Endothelial cell (in vitro differentiated cells): ENCODE results near the gene RAMP3. TPM values are rescaled to one million over a fixed set of nuclear protein-coding genes. Genes with fewer than 3 reads are reported as not detected.

Experiments used
- DNase-seq: peaks from one replicate; pipeline ENCODE4 v3.0.0; 2021; ENCODE audit warnings: low spot score
- H3K27ac Mint-ChIP-seq: one replicate; pipeline ENCODE4 v1.8.0; 2021; ENCODE audit warnings: mixed read lengths, inconsistent platforms; ENCODE audit not compliant: unreplicated experiment
- H3K27me3 Mint-ChIP-seq: one replicate; pipeline ENCODE4 v1.8.0; 2021; ENCODE audit warnings: mild to moderate bottlenecking, moderate library complexity, mixed read lengths, inconsistent platforms; ENCODE audit not compliant: unreplicated experiment
- H3K36me3 Mint-ChIP-seq: one replicate; pipeline ENCODE4 v1.8.0; 2021; ENCODE audit warnings: mild to moderate bottlenecking, low read depth, mixed read lengths, inconsistent platforms; ENCODE audit not compliant: unreplicated experiment
- H3K4me1 Mint-ChIP-seq: one replicate; pipeline ENCODE4 v1.8.0; 2021; ENCODE audit warnings: mild to moderate bottlenecking, mixed read lengths, inconsistent platforms; ENCODE audit not compliant: unreplicated experiment
- H3K4me3 Mint-ChIP-seq: one replicate; pipeline ENCODE4 v1.8.0; 2021; ENCODE audit warnings: mild to moderate bottlenecking, mixed read lengths, inconsistent platforms; ENCODE audit not compliant: unreplicated experiment
- H3K9me3 Mint-ChIP-seq: one replicate; pipeline ENCODE4 v1.8.0; 2021; ENCODE audit warnings: mixed read lengths, inconsistent platforms; ENCODE audit not compliant: unreplicated experiment
- CTCF ChIP-seq: fragments of 200-600 bp; sonication (generic); IDR thresholded peaks from one replicate; pipeline ENCODE4 v1.5.0; 2021; ENCODE audit warnings: antibody characterized with exemption; ENCODE audit not compliant: unreplicated experiment
- total RNA-seq: library from RNA; stranded (reverse); fragmentation: NEBNext Ultra II Directional; extraction: Animal tissue kit (Norgen Biotek cat#: 25700); gene quantifications from one replicate; pipeline ENCODE4 v1.2.1, GENCODE V29; 2021; ENCODE audit not compliant: unreplicated experiment

RAMP3 gene
- total RNA-seq, 1 donor from 2014 or later = 0.62 TPM

- Mint-ChIP-seq H3K4me3 (no peak overlapping the region), H3K27me3 (peaks cover 4% of the 10 kb centered on the region), H3K9me3 (peaks cover 11% of the 10 kb centered on the region), H3K27ac (no peak overlapping the region), H3K4me1 (peaks cover 9% of the 10 kb centered on the region), H3K36me3 (peaks cover 4% of the 10 kb centered on the region)
- DNase-seq = no peak
- TF ChIP-seq CTCF = no peak
Measured at GRCh38 chr7:45189151-45189970, 31.8 kb downstream of the RAMP3 start.

- no peak for DNase-seq
- Mint-ChIP-seq H3K9me3 (peaks cover 11% of the 10 kb centered on the region), H3K27me3 (peaks cover 6% of the 10 kb centered on the region), H3K4me1 (peaks cover 9% of the 10 kb centered on the region), H3K4me3 (no peak overlapping the region), H3K36me3 (peaks cover 4% of the 10 kb centered on the region), H3K27ac (no peak overlapping the region)
- no peak for TF ChIP-seq CTCF
Measured at GRCh38 chr7:45190406-45191165, 33.0 kb downstream of the RAMP3 start.

- Mint-ChIP-seq H3K4me1 (peaks cover 9% of the 10 kb centered on the region), H3K27me3 (peaks cover 6% of the 10 kb centered on the region), H3K4me3 (peak overlapping the region; percentile 24), H3K36me3 (peaks cover 4% of the 10 kb centered on the region), H3K27ac (no peak overlapping the region), H3K9me3 (peaks cover 11% of the 10 kb centered on the region)
- DNase-seq = no peak
- no peak for TF ChIP-seq CTCF
Measured at GRCh38 chr7:45191396-45191795, 33.8 kb downstream of the RAMP3 start.

GRCh38 chr7:45192621-45193041, 35.0 kb downstream of the RAMP3 start:
- DNase-seq = no peak
- TF ChIP-seq CTCF = no peak
- Mint-ChIP-seq H3K27me3 (peaks cover 2% of the 10 kb centered on the region), H3K27ac (no peak overlapping the region), H3K4me1 (peaks cover 9% of the 10 kb centered on the region), H3K9me3 (peaks cover 11% of the 10 kb centered on the region), H3K36me3 (peaks cover 4% of the 10 kb centered on the region), H3K4me3 (no peak overlapping the region)

GRCh38 chr7:45193828-45194227, 36.2 kb downstream of the RAMP3 start:
- peaks cover 4% of the 10 kb centered on the region for H3K36me3 Mint-ChIP-seq
- H3K27me3 Mint-ChIP-seq = peaks cover 2% of the 10 kb centered on the region
- no peak overlapping the region for H3K4me3 Mint-ChIP-seq
- DNase-seq = no peak
- H3K27ac Mint-ChIP-seq = no peak overlapping the region
- H3K9me3 Mint-ChIP-seq = peaks cover 11% of the 10 kb centered on the region
- H3K4me1 Mint-ChIP-seq = peaks cover 9% of the 10 kb centered on the region
- no peak for TF ChIP-seq CTCF
